ENCODE measurements around the gene GPD1L. TPM values are rescaled to one million over a fixed set of nuclear protein-coding genes. Genes with fewer than 3 reads are reported as not detected.
A peak's percentile ranks its signal among the peaks of the same experiment; 100 is the strongest.
"Not testable (repeated sequence)": the region's sequence is repeated elsewhere in the genome, so short reads cannot be mapped to it uniquely, and the experiment has no call there.

GPD1L gene
- polyA plus RNA-seq (2.5 to 4.5 TPM (median 3.4 TPM) in 3 replicates), polyA minus RNA-seq (0.98 to 6.1 TPM (median 3.5 TPM) in 3 replicates)
- polyA plus RNA-seq (2011; ENCODE audit: low read depth) = 4.3 TPM
- polyA plus RNA-seq (2011; cell fraction: cytosol; rRNA removed) = 2.5 and 5.3 TPM in 2 replicates
- 3.1 and 3.3 TPM in 2 replicates for polyA plus RNA-seq (2011; cell fraction: nucleus; rRNA removed)
- polyA plus RNA-seq (2012; ENCODE audit: low replicate concordance) = 2.3 and 2.8 TPM in 2 replicates
- 3.5 TPM for polyA minus RNA-seq (2011; cell fraction: cytosol; rRNA and poly(A)+ RNA removed)
- 2.0 and 3.8 TPM in 2 replicates for polyA minus RNA-seq (2011; cell fraction: nucleus; rRNA and poly(A)+ RNA removed)

DNA sequence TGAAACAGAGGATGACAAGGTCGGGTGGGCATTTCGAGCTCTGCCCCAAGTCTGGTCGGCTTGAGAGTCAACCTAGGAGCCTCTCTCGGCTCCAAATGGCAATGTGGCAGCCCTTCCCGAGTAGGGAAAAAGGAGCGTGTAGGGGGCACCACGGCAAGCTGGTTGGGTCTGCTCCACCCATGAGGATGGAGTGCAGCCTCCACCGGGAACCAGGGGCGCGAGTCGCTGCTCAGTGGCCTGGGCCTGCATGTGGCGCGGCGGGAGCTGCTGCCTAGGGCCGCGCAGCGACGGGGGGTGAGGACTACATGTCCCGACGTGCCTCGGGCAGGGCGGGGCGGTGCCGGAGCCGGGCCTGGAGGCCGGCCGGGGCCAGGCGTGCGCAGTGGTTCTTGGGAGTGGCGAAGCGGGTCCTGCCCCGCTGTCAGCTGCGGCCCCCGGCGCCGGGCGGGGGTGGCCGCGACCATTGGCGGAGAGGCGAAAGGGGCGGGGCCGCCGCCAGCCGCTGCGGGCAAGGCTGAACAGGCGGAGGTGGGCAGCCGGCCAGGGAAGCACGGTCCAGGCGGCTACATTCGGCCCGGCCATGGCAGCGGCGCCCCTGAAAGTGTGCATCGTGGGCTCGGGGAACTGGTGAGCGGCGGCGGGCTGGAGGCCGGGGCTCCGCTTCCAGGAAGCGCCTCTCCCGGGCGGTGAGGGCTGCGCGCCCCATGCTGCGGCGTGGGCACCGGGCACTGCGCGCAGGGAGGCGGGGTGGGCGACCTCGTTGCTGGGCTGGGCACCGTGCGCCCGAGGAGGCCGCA, at the start of gene GPD1L:
GPD1L (plus strand) TSS at position 489 of the 797 bp plus-strand sequence; CDS start at position 581, 92 bp downstream.
- peak; percentile 53 for DNase-seq (ENCODE audit: low read depth, low spot score)
- Histone ChIP-seq H3K9me1 (ENCODE audit: control insufficient read depth, extremely low read depth, insufficient read depth, low read length) (no peaks in the 10 kb centered on the region), H3K9me3 (ENCODE audit: control insufficient read depth, low read depth, low read length) (peaks cover 2% of the 10 kb centered on the region), H3K79me2 (ENCODE audit: control insufficient read depth, insufficient read depth, low read length) (no peaks in the 10 kb centered on the region), H3K4me2 (ENCODE audit: control insufficient read depth, extremely low read depth, insufficient read depth, low read depth, low read length) (peak within 1 kb of the TSS; percentile 86), H3K36me3 (ENCODE audit: control insufficient read depth in 2 of 2, extremely low read depth in 1 of 2, insufficient read depth in 2 of 2, low read length in 2 of 2) (no peaks in the 10 kb centered on the region), H3K27me3 (ENCODE audit: control insufficient read depth, extremely low read depth, insufficient read depth, low read length) (no peaks in the 10 kb centered on the region), H3K4me1 (ENCODE audit: control insufficient read depth, extremely low read depth, insufficient read depth, low read length) (peaks cover 4% of the 10 kb centered on the region), H3K4me3 (ENCODE audit: control insufficient read depth in 2 of 3, extremely low read depth in 1 of 3, insufficient read depth in 2 of 3, low read depth in 1 of 3, low read length in 3 of 3) (peak within 1 kb of the TSS; percentile 49 to 76 (median 72)), H3K9ac (ENCODE audit: control insufficient read depth, extremely low read depth, insufficient read depth, low read length) (peak within 1 kb of the TSS; percentile 54), H4K20me1 (ENCODE audit: control insufficient read depth, extremely low read depth, insufficient read depth, low read length) (no peaks in the 10 kb centered on the region), H3K27ac (ENCODE audit: control insufficient read depth, insufficient read depth, low read length) (peak within 1 kb of the TSS; percentile 43), H2AFZ (ENCODE audit: control insufficient read depth, low read length) (peak within 1 kb of the TSS; percentile 97)
- dilution Hi-C loops (cut with MboI; ENCODE audit: extremely low pct_ligation_motif_present, low sequenced_read_pairs) = no loop called here
- TF ChIP-seq, protein P1, sequence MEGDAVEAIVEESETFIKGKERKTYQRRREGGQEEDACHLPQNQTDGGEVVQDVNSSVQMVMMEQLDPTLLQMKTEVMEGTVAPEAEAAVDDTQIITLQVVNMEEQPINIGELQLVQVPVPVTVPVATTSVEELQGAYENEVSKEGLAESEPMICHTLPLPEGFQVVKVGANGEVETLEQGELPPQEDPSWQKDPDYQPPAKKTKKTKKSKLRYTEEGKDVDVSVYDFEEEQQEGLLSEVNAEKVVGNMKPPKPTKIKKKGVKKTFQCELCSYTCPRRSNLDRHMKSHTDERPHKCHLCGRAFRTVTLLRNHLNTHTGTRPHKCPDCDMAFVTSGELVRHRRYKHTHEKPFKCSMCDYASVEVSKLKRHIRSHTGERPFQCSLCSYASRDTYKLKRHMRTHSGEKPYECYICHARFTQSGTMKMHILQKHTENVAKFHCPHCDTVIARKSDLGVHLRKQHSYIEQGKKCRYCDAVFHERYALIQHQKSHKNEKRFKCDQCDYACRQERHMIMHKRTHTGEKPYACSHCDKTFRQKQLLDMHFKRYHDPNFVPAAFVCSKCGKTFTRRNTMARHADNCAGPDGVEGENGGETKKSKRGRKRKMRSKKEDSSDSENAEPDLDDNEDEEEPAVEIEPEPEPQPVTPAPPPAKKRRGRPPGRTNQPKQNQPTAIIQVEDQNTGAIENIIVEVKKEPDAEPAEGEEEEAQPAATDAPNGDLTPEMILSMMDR (optimal IDR thresholded peaks at IDR 0.05 in 1 of 3, IDR thresholded peaks at IDR 0.05 in 1 of 3, conservative IDR thresholded peaks at IDR 0.05 in 1 of 3; ENCODE audit: extremely low read depth in 1 of 3, insufficient read depth in 2 of 3, low read length in 3 of 3) = no peak
- TF ChIP-seq EZH2 (IDR thresholded peaks at IDR 0.05; ENCODE audit: low read length) = no peak
- FAIRE-seq = no peak

DNA sequence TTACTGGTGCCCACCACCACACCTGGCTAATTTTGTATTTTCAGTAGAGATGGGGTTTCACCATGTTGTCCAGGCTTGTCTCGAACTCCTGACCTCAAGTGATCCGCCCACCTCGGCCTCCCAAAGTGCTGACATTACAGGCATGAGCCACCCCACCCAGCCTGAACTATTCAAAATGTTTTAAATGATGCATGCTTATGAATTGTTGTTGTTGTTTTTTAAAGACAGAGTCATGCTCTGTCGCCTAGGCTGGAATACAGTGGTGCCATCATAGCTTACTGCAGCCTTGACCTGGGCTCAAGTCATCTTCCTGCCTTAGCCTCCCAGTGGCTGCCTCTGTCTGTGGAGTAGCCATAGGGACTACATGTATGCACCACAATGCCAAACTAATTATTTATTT, 48.0 kb upstream of the GPD1L start:
- H3K9me3 ChIP-seq (ENCODE audit: control insufficient read depth, low read depth, low read length); DNase-seq (ENCODE audit: low read depth, low spot score); dilution Hi-C loops (cut with MboI; ENCODE audit: extremely low pct_ligation_motif_present, low sequenced_read_pairs); H3K27me3 ChIP-seq (ENCODE audit: control insufficient read depth, extremely low read depth, insufficient read depth, low read length); H3K9ac ChIP-seq (ENCODE audit: control insufficient read depth, extremely low read depth, insufficient read depth, low read length); H4K20me1 ChIP-seq (ENCODE audit: control insufficient read depth, extremely low read depth, insufficient read depth, low read length); H3K79me2 ChIP-seq (ENCODE audit: control insufficient read depth, insufficient read depth, low read length); H3K36me3 ChIP-seq (ENCODE audit: control insufficient read depth in 2 of 2, extremely low read depth in 1 of 2, insufficient read depth in 2 of 2, low read length in 2 of 2); H3K4me2 ChIP-seq (ENCODE audit: control insufficient read depth, extremely low read depth, insufficient read depth, low read depth, low read length); H2AFZ ChIP-seq (ENCODE audit: control insufficient read depth, low read length); FAIRE-seq; H3K27ac ChIP-seq (ENCODE audit: control insufficient read depth, insufficient read depth, low read length); H3K4me1 ChIP-seq (ENCODE audit: control insufficient read depth, extremely low read depth, insufficient read depth, low read length); H3K4me3 ChIP-seq (ENCODE audit: control insufficient read depth in 2 of 3, extremely low read depth in 1 of 3, insufficient read depth in 2 of 3, low read depth in 1 of 3, low read length in 3 of 3); H3K9me1 ChIP-seq (ENCODE audit: control insufficient read depth, extremely low read depth, insufficient read depth, low read length): not testable (repeated sequence)

Data from keratinocyte (primary cell).